ENCODE data around the gene F8A3. TPM values are rescaled to one million over a fixed set of nuclear protein-coding genes. Genes with fewer than 3 reads are reported as not detected.

F8A3 gene
- total RNA-seq, 2 experiments from 2014 or later: 0.40 to 0.50 TPM

Other genes with a start within 250 kb of the F8A3 start
- gene VBP1, start 242.2 kb downstream of the F8A3 start, total RNA-seq: 10 to 100 TPM; 51.6 to 61.9 TPM
- 10 to 100 TPM; 13.6 to 14.7 TPM for gene RAB39B, start 194.1 kb downstream of the F8A3 start, total RNA-seq
- gene CLIC2, start 124.0 kb downstream of the F8A3 start, total RNA-seq: under 1 TPM; 0.50 to 0.65 TPM
- gene F8A2, start 76.5 kb downstream of the F8A3 start, total RNA-seq: not detected
- gene SPRY3, start 154.0 kb upstream of the F8A3 start, total RNA-seq: under 1 TPM; 0.40 to 0.43 TPM
- 10 to 100 TPM; 10.3 to 12.1 TPM for gene TMLHE, start 154.3 kb upstream of the F8A3 start, total RNA-seq